ENCODE measurements around the gene ADNP2. TPM values are rescaled to one million over a fixed set of nuclear protein-coding genes. Genes with fewer than 3 reads are reported as not detected.

The ADNP2 gene
- total and polyA plus RNA-seq, 2 donors from 2014 or later, result 6.0 to 21.1 TPM

GRCh38 chr18:80171054-80171872, 62.2 kb downstream of the ADNP2 start:
- no peak overlapping the region for H3K27ac ChIP-seq (ENCODE audit: low read depth in 2 of 2, low read length in 2 of 2)
- TF ChIP-seq CTCF (IDR thresholded peaks at IDR 0.05; ENCODE audit: borderline replicate concordance, extremely low read depth, insufficient read depth), result peak; percentile 59
- H3K9me3 ChIP-seq (ENCODE audit: control insufficient read depth in 2 of 3, insufficient read depth in 1 of 3, low read length in 3 of 3), result no peaks in the 10 kb centered on the region
- no peak overlapping the region for H3K9ac ChIP-seq (ENCODE audit: low read length in 3 of 3)
- intact Hi-C loops (cut with DNase I), result no loop called here
- H3K27me3 ChIP-seq (ENCODE audit: control insufficient read depth, insufficient read depth, low read length), result no peaks in the 10 kb centered on the region
- peaks cover 0 to 2% (median 0%) of the 10 kb centered on the region in 3 donors for H3K4me1 ChIP-seq (ENCODE audit: control insufficient read depth in 2 of 3, insufficient read depth in 2 of 3, low read depth in 1 of 3, low read length in 3 of 3)
- DNase-seq, result peak in 3 of 5 donors; percentile 30 to 85 (median 60)
- H3K36me3 ChIP-seq (ENCODE audit: control insufficient read depth in 2 of 3, insufficient read depth in 3 of 3, low read length in 3 of 3), result no peaks in the 10 kb centered on the region
- peak overlapping the region in 2 of 3 donors; percentile 23 to 53 for H3K4me3 ChIP-seq (ENCODE audit: low read length in 3 of 3)
- FAIRE-seq, result no peak

DNA sequence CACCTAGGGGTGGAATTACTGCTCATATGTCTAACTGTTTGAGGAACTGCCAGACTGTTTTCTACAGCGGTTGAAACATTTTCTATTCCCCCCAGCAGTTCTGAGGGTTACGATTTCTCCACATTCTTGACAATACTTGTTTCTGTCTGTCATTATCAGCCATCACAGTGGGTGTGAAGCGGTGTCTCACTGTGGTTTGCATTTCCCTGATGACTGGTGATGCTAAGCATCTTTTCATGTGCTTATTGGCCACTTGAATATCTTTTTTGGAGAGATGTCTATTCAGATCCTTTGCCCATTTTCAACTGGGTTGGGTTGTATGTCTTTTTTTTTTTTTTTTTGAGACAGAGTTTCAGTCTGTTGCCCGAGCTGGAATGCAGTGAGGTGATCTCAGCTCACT, 63.0 kb downstream of the ADNP2 start:
- Histone ChIP-seq H3K9me3 (ENCODE audit: control insufficient read depth in 2 of 3, insufficient read depth in 1 of 3, low read length in 3 of 3) (no peaks in the 10 kb centered on the region), H3K4me3 (ENCODE audit: low read length in 3 of 3) (no peak overlapping the region), H3K4me1 (ENCODE audit: control insufficient read depth in 2 of 3, insufficient read depth in 2 of 3, low read depth in 1 of 3, low read length in 3 of 3) (peaks cover 0 to 4% (median 0%) of the 10 kb centered on the region in 3 donors), H3K27me3 (ENCODE audit: control insufficient read depth, insufficient read depth, low read length) (no peaks in the 10 kb centered on the region), H3K27ac (ENCODE audit: low read depth in 2 of 2, low read length in 2 of 2) (no peak overlapping the region), H3K36me3 (ENCODE audit: control insufficient read depth in 2 of 3, insufficient read depth in 3 of 3, low read length in 3 of 3) (no peaks in the 10 kb centered on the region), H3K9ac (ENCODE audit: low read length in 3 of 3) (no peak overlapping the region)
- FAIRE-seq, result no peak
- TF ChIP-seq CTCF (IDR thresholded peaks at IDR 0.05; ENCODE audit: borderline replicate concordance, extremely low read depth, insufficient read depth), result no peak
- intact Hi-C loops (cut with DNase I), result no loop called here
- no peak for DNase-seq

GRCh38 chr18:80173060-80173459, 64.0 kb downstream of the ADNP2 start:
- intact Hi-C loops (cut with DNase I), result no loop called here
- Histone ChIP-seq H3K36me3 (ENCODE audit: control insufficient read depth in 2 of 3, insufficient read depth in 3 of 3, low read length in 3 of 3) (no peaks in the 10 kb centered on the region), H3K4me1 (ENCODE audit: control insufficient read depth in 2 of 3, insufficient read depth in 2 of 3, low read depth in 1 of 3, low read length in 3 of 3) (peaks cover 0 to 4% (median 0%) of the 10 kb centered on the region in 3 donors), H3K9me3 (ENCODE audit: control insufficient read depth in 2 of 3, insufficient read depth in 1 of 3, low read length in 3 of 3) (no peaks in the 10 kb centered on the region), H3K9ac (ENCODE audit: low read length in 3 of 3) (no peak overlapping the region), H3K27ac (ENCODE audit: low read depth in 2 of 2, low read length in 2 of 2) (no peak overlapping the region), H3K4me3 (ENCODE audit: low read length in 3 of 3) (no peak overlapping the region), H3K27me3 (ENCODE audit: control insufficient read depth, insufficient read depth, low read length) (no peaks in the 10 kb centered on the region)
- no peak for DNase-seq
- FAIRE-seq, result no peak
- TF ChIP-seq CTCF (IDR thresholded peaks at IDR 0.05; ENCODE audit: borderline replicate concordance, extremely low read depth, insufficient read depth), result no peak
